NCI-H526 (cell line): ENCODE results near the gene HAO2.
A peak's percentile ranks its signal among the peaks of the same experiment; 100 is the strongest.
"Not testable (repeated sequence)": the region's sequence is repeated elsewhere in the genome, so short reads cannot be mapped to it uniquely, and the experiment has no call there.

Source experiments
- DNase-seq, 2 experiments: peaks; one replicate each; lab custom pipeline; 2025; lab: John Stamatoyannopoulos, UW

HAO2 gene

DNA sequence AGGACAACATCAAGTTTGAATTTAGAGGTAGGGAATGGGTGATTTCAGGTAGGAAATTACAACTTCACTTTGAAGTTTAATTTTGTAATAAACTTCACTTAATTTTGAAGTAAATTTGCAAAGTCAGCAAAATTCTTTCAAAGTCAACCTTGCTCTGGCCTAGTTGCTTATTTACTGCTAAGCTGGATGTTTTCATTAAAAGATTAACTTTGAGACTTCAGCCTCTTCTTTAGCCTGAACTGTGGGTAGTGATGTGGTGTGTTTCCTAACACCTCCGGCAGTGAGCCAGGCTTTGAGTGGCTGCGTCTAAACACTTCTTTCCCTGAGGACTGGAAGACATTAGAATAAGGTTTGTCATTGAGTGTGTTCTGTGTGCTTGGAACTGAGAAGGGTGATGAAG is at the start of gene HAO2:
Gene HAO2 (plus strand): TSS at position 232 of the 400 bp plus-strand sequence. CDS start 12,301 bp downstream, outside the sequence.
- DNase-seq, result no peak

- DNase-seq, result no peak
Measured at GRCh38 chr1:119320100-119320499, 48.5 kb upstream of the HAO2 start.

- no peak for DNase-seq
Measured at GRCh38 chr1:119321666-119322419, 46.7 kb upstream of the HAO2 start.

- no peak for DNase-seq
Measured at GRCh38 chr1:119323216-119323982, 45.2 kb upstream of the HAO2 start.

- no peak for DNase-seq
Measured at GRCh38 chr1:119324198-119324597, 44.4 kb upstream of the HAO2 start.

DNA sequence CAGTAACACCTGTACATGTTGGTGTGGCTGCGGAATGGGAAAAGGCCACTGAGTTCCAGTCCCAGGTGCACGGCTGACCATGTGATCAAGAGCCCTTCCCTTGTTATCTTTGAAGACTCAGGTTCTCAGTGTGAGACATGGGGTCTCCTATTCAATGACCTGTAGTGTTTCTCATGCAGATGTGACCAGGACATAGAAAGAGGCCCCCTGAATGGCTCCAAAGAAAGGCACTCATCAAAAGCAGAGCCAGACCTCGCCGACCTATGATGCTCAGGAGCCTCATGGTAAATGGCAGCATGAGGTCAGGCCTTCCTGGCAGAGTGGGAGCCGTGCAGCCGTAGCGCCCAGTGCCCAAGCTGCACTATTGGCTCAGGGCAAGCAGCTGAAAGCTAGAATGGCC is 42.3 kb upstream of the HAO2 start:
- no peak for DNase-seq

- DNase-seq, result peak in 1 of 2 experiments; percentile 54
Measured at GRCh38 chr1:119327094-119327449, 41.5 kb upstream of the HAO2 start.

- DNase-seq, result peak; percentile 74 to 92
Measured at GRCh38 chr1:119327450-119328155, 41.0 kb upstream of the HAO2 start.

DNA sequence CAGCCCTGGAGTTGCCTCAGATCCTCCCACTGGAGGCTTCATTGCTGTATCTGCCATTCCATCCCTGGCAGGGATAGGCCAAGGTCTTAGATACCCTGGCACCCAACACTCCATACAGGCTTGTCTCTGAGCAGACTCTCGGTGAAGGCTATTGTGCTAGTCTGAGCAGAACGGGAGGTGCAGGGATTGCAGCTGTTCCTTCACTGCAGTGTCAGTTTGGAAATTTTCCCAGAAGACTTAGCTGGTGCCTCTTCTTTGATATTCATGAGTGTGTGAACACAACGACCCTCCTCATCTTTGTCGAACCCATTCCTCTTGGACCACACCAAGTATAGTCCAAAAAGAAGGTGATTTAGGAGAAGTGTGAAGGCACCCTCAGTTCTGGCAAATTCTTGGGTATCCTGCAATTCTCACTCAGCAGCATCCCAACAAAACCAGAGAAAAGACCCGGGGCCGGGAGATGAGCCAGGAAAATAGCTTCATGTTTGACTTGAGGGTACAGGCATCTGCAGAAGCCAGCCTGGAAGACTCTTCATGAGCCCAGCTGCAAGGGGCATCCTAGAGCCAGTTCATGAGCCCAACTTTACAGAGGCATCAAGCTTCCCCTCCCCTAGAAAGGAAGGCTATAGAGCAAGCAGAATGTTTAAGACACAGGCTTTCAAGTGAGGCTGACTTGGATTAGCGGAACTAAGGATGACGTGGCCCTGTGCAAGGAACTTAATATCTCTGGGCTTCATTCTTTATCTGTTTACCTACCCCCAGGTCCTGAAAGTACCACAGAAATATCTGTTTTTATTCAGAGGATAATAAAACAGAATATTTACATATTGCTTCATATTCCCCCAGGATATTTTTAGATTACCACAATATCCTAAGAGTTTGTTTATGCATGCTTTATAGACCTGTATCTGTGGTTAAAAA is 38.8 kb upstream of the HAO2 start:
- DNase-seq, result no peak

- no peak for DNase-seq
Measured at GRCh38 chr1:119330466-119331189, 38.0 kb upstream of the HAO2 start.

- DNase-seq, result no peak
Measured at GRCh38 chr1:119331190-119331515, 37.4 kb upstream of the HAO2 start.

DNA sequence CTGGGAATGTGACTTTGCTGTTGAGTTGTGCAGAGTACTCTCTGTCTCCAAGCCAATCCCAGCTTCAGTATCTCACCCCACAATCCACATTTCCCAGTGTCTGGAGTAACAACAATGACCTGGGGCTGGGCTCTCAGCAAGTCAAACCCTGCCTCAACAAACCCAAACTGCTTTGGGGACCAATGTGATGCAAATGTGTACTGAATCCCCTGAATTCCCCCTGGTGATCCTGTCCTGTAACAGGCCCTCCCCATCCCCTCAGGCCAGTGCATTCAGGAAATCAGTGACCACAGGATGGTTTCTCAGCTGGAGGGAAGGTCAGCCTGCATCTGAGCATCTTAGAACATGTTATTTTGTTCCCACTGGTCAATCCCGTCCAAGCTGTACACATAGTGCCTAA is 36.7 kb upstream of the HAO2 start:
- DNase-seq, result no peak

GRCh38 chr1:119332622-119333021 is 36.0 kb upstream of the HAO2 start:
- DNase-seq, result no peak

DNA sequence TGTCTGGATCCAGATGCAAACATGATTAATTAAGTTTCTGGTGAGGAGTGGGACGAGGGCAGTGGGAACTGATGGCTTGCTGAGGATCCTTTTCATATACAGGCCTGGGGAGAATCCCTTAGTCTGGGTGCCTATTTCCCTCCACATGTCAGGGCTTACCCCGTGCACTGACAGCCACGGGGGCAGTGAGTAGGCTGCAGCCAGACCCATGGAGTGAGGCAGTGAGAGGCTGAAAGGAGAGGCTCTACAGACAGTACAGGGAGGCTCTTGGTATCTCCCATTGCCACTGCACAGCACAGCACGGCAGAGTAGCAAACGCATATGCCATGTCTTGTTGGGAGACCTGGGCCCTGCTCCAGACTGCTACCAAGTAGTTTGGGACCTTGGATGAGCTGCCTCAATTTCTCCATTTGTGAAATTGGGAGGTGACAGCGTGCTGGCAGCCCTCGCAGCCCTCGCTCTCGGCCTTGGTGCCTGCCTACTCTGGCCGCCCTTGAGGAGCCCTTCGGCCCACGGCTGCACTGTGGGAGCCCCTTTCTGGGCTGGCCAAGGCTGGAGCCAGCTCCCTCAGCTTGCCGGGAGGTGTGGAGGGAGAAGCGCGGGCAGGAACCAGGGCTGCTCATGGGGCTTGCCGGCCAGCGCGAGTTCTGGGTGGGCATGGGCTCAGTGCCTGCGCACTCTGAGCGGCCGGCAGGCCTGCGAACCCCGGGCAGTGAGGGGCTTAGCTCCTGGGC is 35.3 kb upstream of the HAO2 start:
- no peak for DNase-seq

- DNase-seq, result not testable (repeated sequence)
Measured at GRCh38 chr1:119333897-119334250, 34.7 kb upstream of the HAO2 start.

DNA sequence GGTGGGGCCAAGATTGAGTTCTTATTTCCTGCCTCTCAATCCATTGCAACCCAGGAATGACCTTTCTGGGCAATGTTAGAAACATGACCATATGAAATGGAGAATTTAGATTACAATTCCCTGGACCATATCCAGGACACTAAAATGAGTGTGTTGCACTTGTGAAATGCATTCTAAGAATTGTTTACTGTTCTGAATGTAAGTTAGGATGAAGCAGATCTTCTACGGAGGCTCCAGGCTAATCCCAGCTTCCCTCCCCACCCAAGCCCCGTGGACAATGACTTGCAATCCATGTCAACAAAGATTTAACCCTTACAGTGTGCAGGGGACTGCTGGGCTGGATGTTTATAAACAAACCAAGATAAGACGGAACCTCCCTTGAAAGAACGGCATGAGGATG is 31.7 kb upstream of the HAO2 start:
- no peak for DNase-seq

DNA sequence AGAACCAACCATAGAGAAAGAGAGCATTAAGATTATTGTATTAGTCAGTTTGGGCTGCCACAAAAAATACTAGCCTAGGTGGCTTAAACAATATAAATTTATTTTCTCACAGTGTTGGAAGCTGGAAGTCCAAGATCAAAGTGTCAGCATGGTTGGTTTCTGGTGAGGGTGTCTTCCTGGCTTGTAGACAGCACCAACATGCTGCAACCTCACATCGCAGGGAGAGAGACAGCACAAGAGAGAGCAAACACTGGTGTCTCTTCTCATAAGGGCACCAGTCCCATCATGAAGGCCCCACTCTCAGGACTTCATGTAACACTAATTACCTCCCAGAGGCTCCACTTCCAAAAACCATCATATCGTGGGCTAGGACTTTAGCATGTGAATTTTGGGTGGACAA is 30.6 kb upstream of the HAO2 start:
- DNase-seq, result no peak

DNA sequence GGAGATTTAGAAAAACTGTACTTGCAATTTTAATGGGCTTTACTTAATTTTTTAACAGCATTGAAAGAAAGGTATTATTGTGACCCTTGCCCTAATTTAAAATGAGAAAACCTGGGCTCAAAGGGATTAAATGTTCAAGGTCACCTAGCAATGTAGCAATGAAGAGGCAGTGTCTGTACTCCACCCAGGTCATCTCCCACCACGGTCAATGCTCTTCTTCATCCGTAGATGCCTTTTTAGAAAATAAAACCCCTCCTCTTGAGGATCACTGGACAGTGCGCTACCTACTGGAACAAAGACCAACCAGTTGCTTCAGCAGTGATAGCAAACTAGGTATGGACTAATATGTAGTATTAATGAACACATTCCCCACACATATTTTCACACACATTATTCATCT is 29.8 kb upstream of the HAO2 start:
- DNase-seq, result no peak

GRCh38 chr1:119340861-119341261 is 27.7 kb upstream of the HAO2 start:
- no peak for DNase-seq

DNA sequence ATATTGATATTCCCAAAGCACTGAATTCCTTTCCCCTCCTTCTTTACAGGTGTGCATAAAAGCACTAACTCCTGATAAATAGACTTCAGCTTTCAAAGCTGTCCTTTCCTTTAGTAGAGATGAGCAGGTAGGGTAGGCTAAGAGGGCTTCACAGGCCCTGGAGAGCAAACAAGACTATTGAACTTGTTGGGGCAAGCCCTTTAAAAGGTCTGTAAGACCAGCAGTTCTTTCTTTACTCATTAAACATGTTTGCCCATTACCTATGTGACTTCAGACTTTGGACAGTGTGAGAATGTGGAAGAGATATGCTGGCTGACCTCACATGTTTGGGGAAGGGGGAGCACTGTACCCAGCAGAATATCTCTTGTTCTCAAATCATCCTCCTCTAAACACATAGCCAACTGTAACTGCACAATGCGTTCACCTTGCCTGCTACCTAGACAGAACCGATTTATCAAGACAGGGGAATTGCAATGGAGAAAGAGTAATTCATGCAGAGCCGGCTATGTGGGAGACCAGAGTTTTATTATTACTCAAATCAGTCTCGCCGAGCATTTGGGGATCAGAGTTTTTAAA is 27.1 kb upstream of the HAO2 start:
- peak; percentile 31 to 59 for DNase-seq
